ENCODE measurements around the gene ABRACL.

Gene ABRACL

DNA sequence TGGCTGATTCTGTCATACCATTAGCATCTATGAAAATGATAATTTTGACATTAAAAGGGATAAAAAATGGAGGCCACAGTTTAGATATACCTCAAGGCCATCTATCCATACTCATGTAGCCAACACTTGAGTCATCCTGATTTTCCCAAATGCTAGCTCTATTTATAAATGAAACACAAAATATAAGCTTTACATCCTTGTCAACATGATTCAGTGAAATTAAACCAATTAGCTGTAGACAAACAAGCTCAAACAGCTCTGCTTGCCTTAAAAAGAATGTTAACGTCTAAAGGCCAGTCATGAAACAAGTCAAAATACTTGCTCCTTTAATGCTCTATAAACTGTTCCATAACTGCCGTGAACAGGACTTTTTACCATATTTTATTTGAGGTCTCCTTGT lies 40.3 kb downstream of the ABRACL start:
- Histone ChIP-seq H3K4me1 (no peaks in the 10 kb centered on the region), H3K4me3 (no peak overlapping the region), H3K27ac (no peak overlapping the region), H4K20me1 (no peaks in the 10 kb centered on the region), H3K9me3 (no peaks in the 10 kb centered on the region), H3K36me3 (no peaks in the 10 kb centered on the region), H3K9ac (no peak overlapping the region), H3K27me3 (no peaks in the 10 kb centered on the region), H3K4me2 (no peak overlapping the region)
- no peak for TF ChIP-seq Cebpa-rat (IDR thresholded peaks at IDR 0.05)

DNA sequence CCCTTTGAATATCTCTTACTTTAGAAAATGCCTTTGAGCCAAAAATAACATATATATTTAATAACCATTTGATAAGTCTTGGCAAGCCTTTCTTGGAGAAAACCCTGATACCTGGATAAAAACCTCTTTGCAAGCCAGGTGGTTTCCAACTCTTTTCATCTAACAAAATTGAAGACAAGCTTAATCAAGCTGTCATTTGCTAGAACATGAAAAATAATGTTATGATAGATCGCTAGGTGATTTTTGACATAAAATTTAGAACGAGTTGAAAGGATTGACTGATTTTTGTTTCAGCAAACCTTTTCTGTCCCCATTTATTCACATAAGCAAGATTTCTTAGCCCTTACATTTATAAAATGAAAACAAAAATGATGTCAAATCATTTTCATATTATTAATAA lies 44.6 kb downstream of the ABRACL start:
- Histone ChIP-seq H3K9me3 (no peaks in the 10 kb centered on the region), H3K4me3 (no peak overlapping the region), H3K9ac (no peak overlapping the region), H3K36me3 (no peaks in the 10 kb centered on the region), H3K27ac (no peak overlapping the region), H3K4me1 (no peaks in the 10 kb centered on the region), H3K27me3 (no peaks in the 10 kb centered on the region), H4K20me1 (no peaks in the 10 kb centered on the region), H3K4me2 (no peak overlapping the region)
- TF ChIP-seq Cebpa-rat (IDR thresholded peaks at IDR 0.05), result no peak

DNA sequence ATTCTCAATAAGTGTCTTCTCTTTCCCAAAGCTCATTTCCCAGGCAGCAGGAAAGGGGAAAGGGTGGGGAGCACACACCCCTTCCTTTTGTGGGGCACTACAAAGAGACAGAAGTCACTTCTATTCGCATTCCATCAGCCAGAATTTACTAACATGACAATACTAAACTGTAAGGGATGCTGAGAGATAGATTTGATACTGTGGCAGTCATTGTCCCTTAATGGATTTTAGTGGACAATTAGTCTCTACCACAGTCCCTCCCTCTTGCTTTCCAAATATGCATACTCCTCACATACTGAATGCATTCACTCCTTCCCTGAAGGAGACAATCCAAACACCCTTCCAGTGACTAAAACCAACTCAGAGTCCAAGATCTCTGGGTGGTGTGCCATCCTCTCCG lies 50.5 kb downstream of the ABRACL start:
- Histone ChIP-seq H3K27me3 (no peaks in the 10 kb centered on the region), H3K36me3 (no peaks in the 10 kb centered on the region), H3K27ac (no peak overlapping the region), H3K4me3 (no peak overlapping the region), H3K9me3 (no peaks in the 10 kb centered on the region), H3K9ac (no peak overlapping the region), H3K4me1 (no peaks in the 10 kb centered on the region), H4K20me1 (no peaks in the 10 kb centered on the region), H3K4me2 (no peak overlapping the region)
- TF ChIP-seq Cebpa-rat (IDR thresholded peaks at IDR 0.05), result no peak

DNA sequence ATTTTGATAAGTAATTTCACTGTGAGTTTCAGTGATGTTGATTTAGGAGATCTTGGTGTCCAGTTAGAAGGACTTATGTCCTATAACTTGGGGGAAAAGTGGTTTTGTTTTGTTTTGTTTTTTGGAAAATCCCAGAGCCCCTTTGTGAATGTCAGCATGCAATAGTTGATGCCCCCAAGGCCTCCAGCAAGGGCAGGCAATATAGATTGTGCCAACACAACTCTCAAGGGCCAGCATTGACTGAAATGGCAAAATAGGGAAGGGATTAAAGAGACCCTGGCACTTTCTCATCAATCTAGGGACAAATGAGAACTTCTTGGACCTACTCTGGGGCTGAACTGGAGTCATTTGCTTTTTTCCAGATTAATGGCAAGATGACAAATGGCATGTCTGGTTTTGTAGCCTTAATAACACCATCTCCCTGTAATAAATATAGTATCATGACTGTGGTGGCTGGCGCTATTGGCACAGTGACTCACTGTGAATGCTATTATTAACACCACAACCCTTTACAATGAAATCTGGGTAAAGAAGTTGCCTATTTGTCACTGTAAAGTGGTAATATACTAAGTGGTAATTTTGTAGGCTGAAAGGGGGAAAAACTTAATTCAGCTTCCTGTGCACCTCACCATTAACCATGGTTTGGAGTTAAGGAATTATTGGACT lies 51.8 kb downstream of the ABRACL start:
- H3K27me3 ChIP-seq, result no peaks in the 10 kb centered on the region
- no peak overlapping the region for H3K4me3 ChIP-seq
- no peak overlapping the region for H3K9ac ChIP-seq
- no peak for TF ChIP-seq Cebpa-rat (IDR thresholded peaks at IDR 0.05)
- no peaks in the 10 kb centered on the region for H3K36me3 ChIP-seq
- H3K4me1 ChIP-seq, result no peaks in the 10 kb centered on the region
- no peaks in the 10 kb centered on the region for H3K9me3 ChIP-seq
- no peak overlapping the region for H3K4me2 ChIP-seq
- H3K27ac ChIP-seq, result no peak overlapping the region
- H4K20me1 ChIP-seq, result no peaks in the 10 kb centered on the region

DNA sequence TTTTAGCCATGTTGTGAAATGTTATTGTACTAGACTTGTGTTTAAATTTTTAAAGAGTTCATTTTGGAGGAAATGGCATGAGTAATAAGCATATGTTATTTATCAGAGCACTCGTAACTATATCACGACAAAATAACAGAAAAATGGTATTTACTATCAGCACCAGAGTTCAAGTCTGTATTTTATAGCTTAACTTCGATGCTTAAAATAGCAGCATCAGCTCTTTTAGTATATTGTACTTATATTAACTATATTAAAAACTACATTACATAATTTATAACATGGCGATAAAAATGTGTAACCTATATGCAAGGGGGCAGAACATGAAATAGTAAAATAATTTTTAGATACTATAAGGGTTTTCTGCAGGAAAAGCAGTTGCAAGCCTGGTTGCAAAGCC lies 52.9 kb downstream of the ABRACL start:
- Histone ChIP-seq H3K27me3 (no peaks in the 10 kb centered on the region), H3K27ac (no peak overlapping the region), H3K9me3 (no peaks in the 10 kb centered on the region), H3K36me3 (no peaks in the 10 kb centered on the region), H3K4me1 (no peaks in the 10 kb centered on the region), H3K4me2 (no peak overlapping the region), H3K4me3 (no peak overlapping the region), H4K20me1 (no peaks in the 10 kb centered on the region), H3K9ac (no peak overlapping the region)
- TF ChIP-seq Cebpa-rat (IDR thresholded peaks at IDR 0.05), result no peak

DNA sequence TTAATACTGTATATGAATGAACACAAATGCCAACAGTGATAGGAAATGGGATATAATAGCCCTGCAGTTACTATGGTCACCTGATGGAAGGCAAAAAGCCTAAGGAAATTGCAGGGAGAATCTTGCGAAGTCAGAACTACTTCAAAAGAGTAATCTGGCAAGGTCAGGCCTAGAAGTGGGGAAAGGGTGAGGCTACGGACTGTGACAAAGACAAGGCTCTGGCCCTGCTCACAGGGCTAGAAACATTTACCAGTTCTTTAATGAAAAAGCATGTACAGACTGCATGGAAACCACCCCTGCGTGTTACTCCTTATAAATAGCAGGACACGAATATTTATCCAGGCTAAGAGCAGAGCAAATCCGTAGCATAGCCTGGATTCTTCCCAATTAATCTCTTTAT lies 53.8 kb downstream of the ABRACL start:
- Histone ChIP-seq H3K4me1 (no peaks in the 10 kb centered on the region), H3K4me3 (no peak overlapping the region), H3K27me3 (no peaks in the 10 kb centered on the region), H3K27ac (no peak overlapping the region), H3K9me3 (no peaks in the 10 kb centered on the region), H4K20me1 (no peaks in the 10 kb centered on the region), H3K36me3 (no peaks in the 10 kb centered on the region), H3K9ac (no peak overlapping the region), H3K4me2 (no peak overlapping the region)
- no peak for TF ChIP-seq Cebpa-rat (IDR thresholded peaks at IDR 0.05)

DNA sequence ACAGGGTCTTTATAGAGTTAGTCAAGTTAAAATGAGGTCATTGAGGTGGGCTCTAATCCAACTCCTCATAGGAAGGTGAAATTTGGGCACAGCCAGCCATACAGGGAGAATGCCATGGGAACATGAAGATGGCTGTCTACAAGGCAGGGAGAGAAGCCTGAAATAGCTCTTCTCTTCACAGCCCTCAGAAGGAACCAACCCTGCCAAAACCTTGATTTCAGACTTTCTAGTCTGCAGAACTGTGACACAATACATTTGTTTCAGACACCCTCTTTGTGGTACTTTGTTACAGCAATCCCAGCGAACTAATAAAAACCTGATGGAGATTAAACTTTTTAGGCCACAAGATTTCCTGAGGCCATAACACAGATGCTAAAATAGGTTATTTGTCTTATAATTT lies 63.3 kb downstream of the ABRACL start:
- no peaks in the 10 kb centered on the region for H3K27me3 ChIP-seq
- H3K4me2 ChIP-seq, result no peak overlapping the region
- no peak overlapping the region for H3K4me3 ChIP-seq
- peaks cover 9% of the 10 kb centered on the region for H3K9me3 ChIP-seq
- H4K20me1 ChIP-seq, result no peaks in the 10 kb centered on the region
- no peak overlapping the region for H3K27ac ChIP-seq
- H3K4me1 ChIP-seq, result no peaks in the 10 kb centered on the region
- H3K36me3 ChIP-seq, result no peaks in the 10 kb centered on the region
- H3K9ac ChIP-seq, result no peak overlapping the region
- no peak for TF ChIP-seq Cebpa-rat (IDR thresholded peaks at IDR 0.05)

All from BLaER1 (cell line).